ENCODE data around the gene TTLL13.
A peak's percentile ranks its signal among the peaks of the same experiment; 100 is the strongest.

The TTLL13 gene, protein sequence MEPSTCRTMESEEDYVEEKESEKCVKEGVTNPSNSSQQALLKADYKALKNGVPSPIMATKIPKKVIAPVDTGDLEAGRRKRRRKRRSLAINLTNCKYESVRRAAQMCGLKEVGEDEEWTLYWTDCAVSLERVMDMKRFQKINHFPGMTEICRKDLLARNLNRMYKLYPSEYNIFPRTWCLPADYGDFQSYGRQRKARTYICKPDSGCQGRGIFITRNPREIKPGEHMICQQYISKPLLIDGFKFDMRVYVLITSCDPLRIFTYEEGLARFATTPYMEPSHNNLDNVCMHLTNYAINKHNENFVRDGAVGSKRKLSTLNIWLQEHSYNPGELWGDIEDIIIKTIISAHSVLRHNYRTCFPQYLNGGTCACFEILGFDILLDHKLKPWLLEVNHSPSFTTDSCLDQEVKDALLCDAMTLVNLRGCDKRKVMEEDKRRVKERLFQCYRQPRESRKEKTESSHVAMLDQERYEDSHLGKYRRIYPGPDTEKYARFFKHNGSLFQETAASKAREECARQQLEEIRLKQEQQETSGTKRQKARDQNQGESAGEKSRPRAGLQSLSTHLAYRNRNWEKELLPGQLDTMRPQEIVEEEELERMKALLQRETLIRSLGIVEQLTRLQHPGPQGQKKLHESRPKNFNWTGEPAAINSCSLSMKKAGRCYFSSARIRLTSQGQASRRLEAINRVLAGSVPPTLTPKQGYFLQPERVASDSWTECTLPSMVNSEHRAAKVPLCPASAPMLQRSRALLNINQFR

DNA sequence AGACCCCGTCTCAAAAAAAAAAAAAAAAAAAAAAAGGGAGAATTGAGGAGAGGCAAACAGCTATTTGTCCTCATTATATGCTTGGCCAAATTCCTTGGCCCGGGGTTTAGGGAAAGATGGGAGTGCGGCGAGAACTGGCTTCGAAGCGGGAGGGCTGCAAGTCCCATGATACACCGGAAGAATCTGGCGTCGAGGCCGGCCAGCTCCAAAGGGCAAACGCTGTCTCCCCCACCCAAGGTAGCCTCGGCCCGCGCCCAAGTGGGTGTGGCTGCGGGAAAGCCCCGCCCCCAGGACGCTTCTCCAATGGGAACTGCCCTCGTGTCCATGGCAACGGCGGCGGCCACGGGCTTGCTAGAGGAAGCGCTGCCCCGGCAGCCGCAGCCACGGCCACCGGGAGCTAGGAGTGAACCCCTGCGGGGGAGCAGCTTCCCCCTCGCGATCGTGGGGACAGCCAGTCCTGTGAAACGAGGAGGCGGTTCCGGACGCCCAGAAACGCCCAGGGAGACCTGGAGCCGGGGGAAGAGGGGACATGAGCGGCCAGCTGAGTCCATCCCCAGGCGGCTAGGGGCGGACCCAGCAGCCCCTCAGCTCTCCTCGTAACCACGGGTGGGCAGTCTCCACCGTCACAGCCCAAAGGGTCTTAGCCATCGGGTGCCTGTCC, at the start of gene TTLL13:
TTLL13 (plus strand) TSS at position 354 of the 661 bp plus-strand sequence. CDS start 1,075 bp downstream, outside the sequence.
- peak; percentile 90 for DNase-seq (ENCODE audit: low spot score)

DNA sequence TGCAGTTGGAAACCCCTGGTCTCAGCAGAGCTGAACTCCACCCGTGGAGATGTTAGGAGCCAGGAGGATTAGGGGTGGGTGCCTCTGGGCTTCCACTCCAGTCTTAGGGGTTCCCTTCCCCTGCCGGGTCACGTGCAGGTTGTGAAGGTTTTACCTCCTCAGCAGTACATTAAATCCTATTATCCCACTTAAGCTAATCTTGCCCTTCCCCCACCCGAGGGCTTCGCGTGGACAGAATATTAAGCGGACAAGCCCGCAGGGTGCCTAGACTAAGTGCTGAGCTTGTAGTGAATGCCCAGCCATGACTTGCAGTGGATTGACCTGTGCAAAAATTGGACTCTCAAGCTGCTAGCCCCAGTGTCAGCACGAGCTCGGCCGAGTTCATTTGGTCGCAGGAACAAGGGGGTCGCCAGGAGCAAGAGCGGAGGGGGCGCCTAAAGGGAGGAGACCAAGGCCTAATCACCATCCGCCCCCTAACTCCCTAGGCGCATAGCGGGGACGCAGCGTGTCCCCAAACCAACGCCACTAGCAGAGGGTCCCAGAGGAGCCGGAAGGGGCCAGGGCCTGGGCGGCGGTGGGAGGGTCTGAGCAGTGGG, 48.7 kb upstream of the TTLL13 start:
- DNase-seq (ENCODE audit: low spot score), result no peak

DNA sequence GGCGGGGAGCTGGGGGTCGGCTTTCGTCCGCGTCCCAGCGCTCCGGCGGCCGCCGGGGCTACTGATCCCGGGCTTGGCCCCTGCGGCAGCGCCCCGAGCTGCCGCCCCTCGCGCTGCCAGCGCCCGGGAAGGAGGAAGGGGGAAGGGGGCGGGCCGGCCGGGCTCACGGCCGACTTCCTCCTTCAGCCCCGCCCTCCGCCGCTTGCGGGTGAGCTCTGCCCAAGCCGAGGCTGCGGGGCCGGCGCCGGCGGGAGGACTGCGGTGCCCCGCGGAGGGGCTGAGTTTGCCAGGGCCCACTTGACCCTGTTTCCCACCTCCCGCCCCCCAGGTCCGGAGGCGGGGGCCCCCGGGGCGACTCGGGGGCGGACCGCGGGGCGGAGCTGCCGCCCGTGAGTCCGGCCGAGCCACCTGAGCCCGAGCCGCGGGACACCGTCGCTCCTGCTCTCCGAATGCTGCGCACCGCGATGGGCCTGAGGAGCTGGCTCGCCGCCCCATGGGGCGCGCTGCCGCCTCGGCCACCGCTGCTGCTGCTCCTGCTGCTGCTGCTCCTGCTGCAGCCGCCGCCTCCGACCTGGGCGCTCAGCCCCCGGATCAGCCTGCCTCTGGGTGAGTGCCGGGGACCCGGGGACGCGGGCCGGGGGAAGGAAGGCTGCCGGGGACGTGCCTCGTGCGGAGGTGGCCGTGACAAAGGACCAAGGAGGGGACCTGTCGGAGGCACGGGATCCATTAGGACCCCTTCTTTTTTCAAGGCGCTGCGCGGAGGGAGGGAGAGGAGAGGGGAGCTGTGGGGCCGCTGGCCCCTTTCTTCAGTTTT, 48.0 kb upstream of the TTLL13 start, which contains the start of gene SEMA4B:
SEMA4B (plus strand) TSS at position 201 of the 814 bp plus-strand sequence; CDS start at position 450, 249 bp downstream.
- peak; percentile 52 for DNase-seq (ENCODE audit: low spot score)

DNA sequence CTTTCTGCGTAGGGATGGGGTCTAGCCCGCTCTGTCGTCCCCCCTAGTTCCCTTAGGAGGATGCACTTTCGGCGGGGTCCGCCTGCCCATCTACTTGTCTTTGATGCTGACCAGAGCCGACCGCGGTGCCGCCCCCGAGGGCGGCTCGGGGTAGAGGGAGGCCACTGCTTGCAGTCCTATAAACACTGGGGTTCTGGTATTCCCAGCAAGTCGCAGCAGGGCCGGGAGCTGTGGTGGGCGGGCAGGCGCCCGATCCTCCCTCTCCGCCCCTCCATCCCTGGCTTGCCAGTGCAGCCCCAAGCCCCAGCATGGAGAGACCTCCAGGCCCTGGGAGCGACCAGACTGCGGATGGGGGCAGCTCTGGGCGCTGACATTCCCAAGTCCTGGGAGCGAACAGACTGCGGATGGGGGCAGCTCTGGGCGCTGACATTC, 47.4 kb upstream of the TTLL13 start:
- no peak for DNase-seq (ENCODE audit: low spot score)

DNA sequence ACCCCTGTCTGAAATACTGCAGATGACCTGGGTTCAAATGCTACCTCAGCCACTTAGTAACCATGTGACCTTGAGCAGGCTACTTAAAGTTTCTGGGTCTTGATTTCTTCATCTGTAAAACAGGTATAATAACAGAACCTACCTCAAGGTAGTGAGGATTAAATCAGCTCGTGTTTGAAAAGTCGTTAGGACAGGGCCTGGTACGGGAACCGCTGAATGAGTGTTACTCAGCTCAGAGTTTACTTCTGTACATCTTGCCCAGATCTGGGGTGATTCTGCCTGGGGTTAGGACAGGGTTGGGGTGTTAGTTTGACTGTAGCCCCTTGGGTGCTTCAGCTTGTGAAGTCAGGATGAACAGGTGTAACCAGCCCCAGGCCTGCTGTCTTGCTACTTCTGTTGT, 46.4 kb upstream of the TTLL13 start:
- no peak for DNase-seq (ENCODE audit: low spot score)

DNA sequence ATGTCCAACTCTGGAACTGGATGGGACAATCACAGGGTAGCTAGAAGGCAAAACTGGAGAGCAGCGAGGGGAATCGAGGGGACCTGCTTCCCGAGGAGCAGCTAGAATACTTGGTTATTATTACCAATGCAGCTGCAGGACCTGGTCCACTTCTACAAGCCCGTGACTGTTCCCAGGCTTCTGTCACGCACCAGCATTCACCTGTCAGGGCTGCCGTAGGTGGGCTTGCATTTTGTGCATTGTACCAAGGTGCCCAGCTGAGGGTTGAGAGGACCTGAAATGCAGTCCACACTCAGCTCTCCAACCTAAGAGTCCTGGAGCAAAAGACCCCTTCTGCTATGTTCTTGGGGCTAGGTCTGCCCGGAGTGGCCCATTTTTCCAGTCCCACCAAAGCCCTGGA, 45.9 kb upstream of the TTLL13 start:
- DNase-seq (ENCODE audit: low spot score), result no peak

DNA sequence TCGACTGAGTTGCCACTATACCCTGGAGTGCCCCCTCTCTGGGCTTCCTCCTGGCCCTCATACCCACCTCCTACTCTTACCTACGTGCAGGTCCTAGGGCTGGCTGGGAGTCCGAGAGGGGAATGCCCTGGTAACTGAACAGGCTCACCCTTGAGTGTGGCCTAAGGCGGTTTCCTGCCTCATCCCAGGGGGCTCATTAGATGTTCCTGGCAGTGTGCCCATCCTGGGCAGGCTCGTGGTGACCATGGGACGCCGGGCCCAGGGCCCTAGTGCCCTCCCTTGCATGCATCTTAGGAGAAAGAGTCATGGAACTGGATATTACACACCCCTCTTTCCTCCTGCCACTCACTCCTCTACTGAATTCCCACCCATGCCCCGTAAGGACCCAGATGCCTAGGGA, 45.4 kb upstream of the TTLL13 start:
- DNase-seq (ENCODE audit: low spot score), result no peak

DNA sequence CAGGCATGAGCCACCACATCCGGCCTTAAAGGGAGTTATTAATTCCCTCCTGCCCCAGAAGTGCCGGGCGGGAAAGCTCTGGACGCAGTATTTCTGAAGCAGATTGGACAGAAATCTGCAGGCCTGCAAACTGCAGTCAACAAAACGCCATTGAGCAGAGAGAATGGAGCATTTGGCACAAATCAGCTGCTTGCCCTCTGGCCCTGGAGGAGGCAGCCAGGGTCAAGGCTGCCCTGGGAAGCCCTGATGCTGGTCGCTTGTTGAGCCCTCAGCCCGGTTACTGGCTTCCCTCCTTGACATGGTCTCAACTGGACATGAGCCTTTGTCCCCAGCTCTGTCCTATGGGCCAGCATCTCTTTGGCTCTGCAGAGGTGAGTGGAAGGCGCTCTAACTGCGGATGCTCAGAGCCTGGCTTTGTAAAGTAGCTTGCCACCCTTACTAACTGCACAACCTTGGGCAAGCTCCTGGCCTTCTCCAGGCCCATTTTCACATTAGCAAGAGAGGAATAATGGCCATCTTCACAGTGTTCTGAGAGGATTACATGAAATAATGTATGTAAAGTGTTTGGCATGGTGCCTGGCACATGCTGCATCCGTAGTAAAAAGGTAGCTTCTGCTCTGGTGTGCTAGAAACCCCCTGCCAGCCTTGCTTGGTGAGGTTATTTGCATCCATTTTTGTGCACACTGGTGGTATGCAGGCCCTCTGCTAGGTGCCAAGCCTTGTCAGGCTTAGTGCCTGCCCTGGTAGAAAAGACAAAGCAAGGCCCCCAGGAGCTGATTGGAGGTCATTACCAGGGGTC, 44.1 kb upstream of the TTLL13 start:
- no peak for DNase-seq (ENCODE audit: low spot score)

DNA sequence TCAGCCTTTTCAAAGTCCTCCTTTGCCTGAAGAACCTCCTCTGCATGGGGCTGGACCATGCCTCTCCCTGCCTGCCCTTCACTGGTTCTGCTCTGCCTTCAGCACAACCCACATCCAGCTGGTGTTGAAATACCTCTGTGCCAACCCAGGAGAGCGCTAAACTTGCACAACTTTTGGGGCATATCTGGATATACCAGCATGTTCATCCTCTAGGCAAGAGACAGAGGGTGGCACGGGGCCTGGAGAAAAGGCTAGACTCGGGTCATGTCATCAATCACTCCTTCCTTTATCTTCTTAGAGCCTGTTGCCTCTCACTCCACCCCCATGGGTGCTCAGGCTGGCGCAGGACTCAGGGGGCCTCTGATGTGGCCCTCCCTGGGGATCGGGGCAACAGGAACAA, 43.5 kb upstream of the TTLL13 start:
- DNase-seq (ENCODE audit: low spot score), result no peak

DNA sequence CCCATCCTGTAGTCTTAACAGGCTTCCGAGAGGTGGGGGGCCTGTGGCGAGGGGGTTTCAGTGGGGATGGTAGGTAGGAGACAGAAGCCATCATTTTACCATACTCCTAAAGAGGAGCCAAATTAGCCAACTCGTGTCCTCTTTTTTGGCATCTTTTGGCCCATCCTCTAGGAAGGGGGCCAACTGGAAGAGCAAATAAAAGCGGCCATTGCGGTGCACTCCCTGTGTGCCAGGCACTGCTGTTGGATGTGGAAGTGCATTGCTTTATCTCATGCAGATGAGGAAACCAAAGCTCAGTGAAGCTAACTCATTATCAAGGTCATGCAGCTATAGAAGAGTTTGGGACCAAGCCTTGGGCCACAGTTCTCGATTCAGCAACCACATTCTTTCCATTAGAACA, 42.1 kb upstream of the TTLL13 start:
- no peak for DNase-seq (ENCODE audit: low spot score)

DNA sequence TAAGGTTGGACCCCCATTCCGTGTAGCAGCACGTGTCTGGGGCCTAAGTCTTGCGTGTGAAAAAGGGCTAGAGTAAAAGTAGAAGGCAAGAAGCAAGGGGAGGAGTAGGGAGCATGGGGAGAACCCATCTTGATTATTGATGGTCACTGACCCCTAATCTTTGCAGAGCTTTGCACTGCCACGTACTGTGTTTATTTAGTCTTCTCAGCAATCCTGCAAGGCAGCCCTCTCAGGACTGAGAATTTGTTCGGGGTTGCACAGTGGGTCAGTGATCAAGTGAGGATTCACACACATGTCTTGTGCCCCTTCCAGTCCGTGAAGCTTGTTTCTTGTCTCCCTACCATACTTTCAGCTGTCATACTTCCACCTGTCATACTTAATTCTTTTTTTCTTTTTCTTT, 41.0 kb upstream of the TTLL13 start:
- no peak for DNase-seq (ENCODE audit: low spot score)

DNA sequence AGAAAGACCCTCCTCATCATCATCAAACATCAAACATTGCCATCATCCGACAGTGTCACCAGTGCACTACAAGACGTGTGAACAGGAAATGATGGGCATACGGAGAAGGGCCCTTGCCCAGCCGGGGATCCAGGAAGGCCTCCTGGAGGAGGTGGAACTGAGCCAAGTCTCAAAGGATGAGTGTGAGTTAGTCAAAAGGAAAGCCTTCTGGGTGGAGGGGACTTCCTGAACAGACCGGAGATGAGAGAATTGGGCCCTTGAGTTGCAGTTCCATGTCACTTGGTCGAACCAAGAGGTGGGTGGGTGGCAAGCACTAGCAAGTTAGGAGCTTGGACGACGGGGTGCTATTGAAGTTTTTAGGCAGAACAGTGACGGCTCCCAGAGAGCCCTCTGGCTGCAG, 39.8 kb upstream of the TTLL13 start:
- no peak for DNase-seq (ENCODE audit: low spot score)

DNA sequence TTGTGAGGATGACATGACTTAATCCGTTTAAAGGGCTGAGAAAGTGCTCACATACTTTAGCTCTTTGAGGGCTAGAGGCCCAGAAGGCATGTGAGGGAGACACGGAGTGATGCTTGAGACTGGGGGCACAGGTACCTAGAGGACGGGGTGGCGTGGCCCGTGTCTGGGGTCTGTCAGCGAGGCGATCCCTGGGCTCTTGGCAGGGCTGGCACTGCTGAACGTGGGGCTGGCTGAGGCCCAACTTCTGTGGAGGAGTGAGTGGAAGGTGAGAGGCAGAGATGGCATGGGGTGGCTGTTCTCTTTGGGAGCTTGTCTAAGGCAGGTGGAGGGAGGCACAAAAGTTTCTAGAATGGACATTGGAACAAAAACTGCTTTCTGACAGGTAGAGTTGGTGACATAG, 38.8 kb upstream of the TTLL13 start:
- DNase-seq (ENCODE audit: low spot score), result no peak

DNA sequence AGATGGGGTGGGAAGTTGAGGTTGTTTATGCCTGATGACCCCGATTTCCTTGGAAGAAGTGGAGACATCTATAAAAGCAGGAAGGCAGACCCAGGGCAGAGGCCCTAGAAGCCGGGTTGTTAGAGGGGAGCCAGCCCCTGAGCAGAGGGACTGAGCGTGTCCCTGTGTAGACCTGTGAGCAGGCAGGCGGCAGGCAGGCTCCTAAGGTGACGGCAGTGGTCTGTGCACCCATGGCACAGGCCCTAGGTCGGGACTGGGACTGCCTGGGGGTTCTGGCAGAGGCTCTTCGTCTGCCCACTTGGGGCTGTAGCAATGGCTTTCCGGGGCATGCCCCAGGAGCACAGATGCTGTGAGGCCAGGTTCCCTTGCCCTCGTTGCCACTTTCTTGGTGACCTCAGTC, 38.3 kb upstream of the TTLL13 start:
- no peak for DNase-seq (ENCODE audit: low spot score)

DNA sequence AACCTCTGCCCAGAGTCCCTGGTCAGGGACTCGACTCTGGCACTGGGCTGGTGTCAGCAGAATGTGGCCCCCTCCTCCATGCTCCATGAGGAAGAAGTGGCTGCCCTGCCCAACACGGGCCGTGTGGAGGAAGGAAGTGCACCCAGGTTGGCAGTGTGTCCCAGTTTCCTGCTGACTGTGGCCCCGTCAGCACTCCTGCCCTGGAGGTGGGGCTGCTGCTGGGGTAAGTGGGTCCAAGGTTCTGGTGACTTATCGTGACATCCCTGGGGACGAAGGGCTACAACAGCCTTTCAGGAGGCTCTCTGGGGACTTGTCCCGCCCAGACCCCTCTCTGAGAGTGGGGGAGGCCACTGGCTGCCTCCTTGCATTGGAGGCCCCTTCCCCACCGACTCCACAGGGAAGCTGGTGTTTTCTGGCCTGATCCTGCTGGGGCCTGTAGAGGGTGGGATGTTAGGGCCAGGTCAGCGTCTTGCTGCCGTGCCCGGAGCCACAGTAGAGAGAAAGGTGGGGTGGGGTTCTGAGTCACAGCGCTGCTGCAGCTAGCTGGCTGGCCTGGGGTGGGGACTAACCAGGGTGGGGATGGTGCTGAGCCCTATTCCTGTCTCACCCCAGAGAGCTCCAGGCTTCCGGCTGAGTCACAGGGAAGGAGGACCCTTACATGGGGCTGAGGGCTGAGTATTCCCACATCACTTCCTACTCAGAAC, 37.8 kb upstream of the TTLL13 start:
- no peak for DNase-seq (ENCODE audit: low spot score)

DNA sequence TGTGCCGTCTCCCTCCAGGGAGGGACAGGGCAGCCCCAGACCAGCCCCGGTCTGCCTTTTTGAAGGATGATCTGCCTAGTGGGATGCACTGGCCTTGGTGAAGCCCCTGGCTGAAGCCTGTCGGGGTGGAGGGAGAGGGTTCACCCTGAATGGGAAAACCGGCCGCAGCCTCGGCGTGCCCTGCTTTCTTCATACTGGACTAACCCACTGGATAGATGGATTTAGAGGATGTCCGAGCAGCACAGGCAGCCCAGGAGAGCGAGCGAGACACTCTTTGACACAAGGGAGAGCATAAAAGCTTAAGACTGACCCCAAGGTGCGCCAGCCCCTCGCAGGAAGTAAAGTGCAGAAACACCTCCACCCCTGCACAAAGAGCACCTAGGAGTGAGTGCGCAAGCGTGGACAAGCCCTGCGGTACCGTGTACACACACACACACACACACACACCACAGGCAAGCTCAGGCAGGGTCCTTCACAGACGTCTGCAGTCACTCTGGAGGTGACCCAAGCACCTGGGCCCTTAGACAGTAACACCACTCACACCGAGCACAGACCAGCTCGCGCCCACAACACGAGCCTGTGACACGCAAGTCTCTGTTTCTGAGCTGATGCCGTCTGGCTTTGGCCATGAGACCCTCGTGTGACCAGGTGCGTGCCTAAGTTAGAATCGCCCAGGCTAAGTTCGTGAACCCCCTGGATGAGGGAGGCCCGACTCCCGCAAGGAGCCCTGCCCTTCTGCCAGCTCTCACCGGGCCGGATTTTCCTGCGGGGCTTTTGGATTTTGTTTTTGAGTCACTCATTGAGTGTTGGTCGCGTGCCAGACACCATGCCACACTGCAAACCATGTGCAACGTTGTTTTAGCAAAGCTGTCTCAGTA, 36.9 kb upstream of the TTLL13 start:
- DNase-seq (ENCODE audit: low spot score), result no peak

DNA sequence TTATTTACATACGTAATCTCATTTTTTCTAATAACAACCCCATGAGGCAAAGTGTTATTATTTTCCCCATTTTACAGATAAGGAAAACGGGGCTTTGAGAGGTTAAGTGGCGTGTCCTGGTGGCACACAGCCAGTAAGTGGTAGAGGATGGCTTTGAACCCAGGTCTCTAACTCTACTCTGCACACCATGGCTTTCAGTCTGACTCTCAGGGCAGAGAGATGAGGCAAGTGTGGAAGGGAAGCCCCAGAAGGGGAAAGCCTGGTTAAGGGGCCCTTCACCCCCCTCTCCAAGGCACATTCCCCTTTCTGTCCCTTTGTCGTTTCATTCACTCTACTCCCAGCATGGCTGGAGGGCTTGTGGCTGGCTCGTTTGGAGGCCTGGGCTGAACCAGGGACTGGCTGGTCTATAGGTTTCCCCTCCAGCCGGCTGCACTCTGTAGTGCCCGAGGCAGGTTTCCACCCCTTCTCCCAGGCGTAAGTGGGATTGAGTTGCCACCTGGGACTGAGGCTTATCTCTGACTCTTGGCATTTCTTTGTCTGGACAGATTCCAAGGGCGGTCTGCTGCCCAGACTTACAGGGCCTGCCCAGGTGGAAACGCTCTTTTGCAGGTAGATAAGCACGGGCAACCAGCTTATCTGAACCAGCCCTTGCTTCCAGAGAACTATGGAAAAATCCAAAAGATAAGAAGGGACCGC, 36.1 kb upstream of the TTLL13 start:
- DNase-seq (ENCODE audit: low spot score), result peak; percentile 52

DNA sequence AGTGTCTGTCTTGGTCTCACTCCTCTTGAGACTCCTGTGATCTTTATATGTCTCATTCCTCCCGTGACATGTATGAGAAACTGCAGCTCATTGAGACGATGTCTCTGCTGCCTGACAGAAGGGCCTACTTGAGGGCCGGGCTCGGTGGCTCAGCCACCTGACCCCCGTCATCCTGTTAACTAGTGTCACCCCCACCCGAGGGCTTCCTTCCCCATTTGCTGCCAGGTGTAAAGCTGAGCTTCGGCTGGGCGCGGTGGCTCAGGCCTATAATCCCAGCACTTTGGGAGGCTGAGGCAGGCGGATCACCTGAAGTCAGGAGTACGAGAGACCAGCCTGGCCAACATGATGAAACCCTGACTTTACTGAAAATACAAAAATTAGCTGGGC, 35.5 kb upstream of the TTLL13 start:
- DNase-seq (ENCODE audit: low spot score), result no peak
